ENCODE data around the gene LXN.
A peak's percentile ranks its signal among the peaks of the same experiment; 100 is the strongest.

Gene LXN

GRCh38 chr3:158644345-158644908, 28.0 kb downstream of the LXN start, which contains the start of gene GFM1:
Gene GFM1, plus strand, starts transcription at chr3:158644527. Its CDS starts 108 bp downstream, at chr3:158644635.
- no peak within 1 kb of the TSS for H3K27ac ChIP-seq (ENCODE audit: low read length)

GRCh38 chr3:158642474-158643210, 29.8 kb downstream of the LXN start:
- H3K27ac ChIP-seq (ENCODE audit: low read length), result no peak overlapping the region
- no peaks in the 10 kb centered on the region for H3K4me1 ChIP-seq (ENCODE audit: control insufficient read depth, insufficient read depth, low read length)
- H3K9me3 ChIP-seq (ENCODE audit: control insufficient read depth, insufficient read depth, low read length), result no peaks in the 10 kb centered on the region
- H3K36me3 ChIP-seq (ENCODE audit: control insufficient read depth, insufficient read depth, low read length), result peaks cover 3% of the 10 kb centered on the region; the same call in 1 of the 2 replicates
- H3K27me3 ChIP-seq (ENCODE audit: control insufficient read depth, insufficient read depth, low read length), result no peaks in the 10 kb centered on the region
- no CpG with 5 or more reads among the region's 6 CpGs for WGBS (ENCODE audit: insufficient coverage, insufficient read length)
- H3K4me3 ChIP-seq (ENCODE audit: low read length), result no peak overlapping the region
- DNase-seq (ENCODE audit: low read depth, low spot score), result no peak

More at GRCh38 chr3:158644345-158644908, 28.0 kb downstream of the LXN start, which contains the start of gene GFM1:
- H3K4me3 ChIP-seq (ENCODE audit: low read length), result peak within 1 kb of the TSS; percentile 100
- no peaks in the 10 kb centered on the region for H3K9me3 ChIP-seq (ENCODE audit: control insufficient read depth, insufficient read depth, low read length)
- peaks cover 3% of the 10 kb centered on the region; the same call in 1 of the 2 replicates for H3K36me3 ChIP-seq (ENCODE audit: control insufficient read depth, insufficient read depth, low read length)
- no peaks in the 10 kb centered on the region for H3K4me1 ChIP-seq (ENCODE audit: control insufficient read depth, insufficient read depth, low read length)
- peak; percentile 92 for DNase-seq (ENCODE audit: low read depth, low spot score)
- no peaks in the 10 kb centered on the region for H3K27me3 ChIP-seq (ENCODE audit: control insufficient read depth, insufficient read depth, low read length)
- no CpG with 5 or more reads among the region's 42 CpGs for WGBS (ENCODE audit: insufficient coverage, insufficient read length)

GRCh38 chr3:158642005-158642404, 30.4 kb downstream of the LXN start:
- Histone ChIP-seq H3K9me3 (ENCODE audit: control insufficient read depth, insufficient read depth, low read length) (no peaks in the 10 kb centered on the region), H3K36me3 (ENCODE audit: control insufficient read depth, insufficient read depth, low read length) (peaks cover 3% of the 10 kb centered on the region; the same call in 1 of the 2 replicates), H3K4me1 (ENCODE audit: control insufficient read depth, insufficient read depth, low read length) (no peaks in the 10 kb centered on the region), H3K27ac (ENCODE audit: low read length) (no peak overlapping the region), H3K27me3 (ENCODE audit: control insufficient read depth, insufficient read depth, low read length) (no peaks in the 10 kb centered on the region), H3K4me3 (ENCODE audit: low read length) (no peak overlapping the region)
- no peak for DNase-seq (ENCODE audit: low read depth, low spot score)
- WGBS (ENCODE audit: insufficient coverage, insufficient read length), result no CpG with 5 or more reads among the region's 7 CpGs

GRCh38 chr3:158640646-158641045, 31.8 kb downstream of the LXN start:
- no peak overlapping the region for H3K4me3 ChIP-seq (ENCODE audit: low read length)
- H3K27ac ChIP-seq (ENCODE audit: low read length), result no peak overlapping the region
- no peaks in the 10 kb centered on the region for H3K9me3 ChIP-seq (ENCODE audit: control insufficient read depth, insufficient read depth, low read length)
- no CpG with 5 or more reads among the region's 7 CpGs for WGBS (ENCODE audit: insufficient coverage, insufficient read length)
- H3K27me3 ChIP-seq (ENCODE audit: control insufficient read depth, insufficient read depth, low read length), result no peaks in the 10 kb centered on the region
- no peak for DNase-seq (ENCODE audit: low read depth, low spot score)
- no peaks in the 10 kb centered on the region for H3K4me1 ChIP-seq (ENCODE audit: control insufficient read depth, insufficient read depth, low read length)
- no peaks in the 10 kb centered on the region for H3K36me3 ChIP-seq (ENCODE audit: control insufficient read depth, insufficient read depth, low read length)

GRCh38 chr3:158631981-158632380, 40.5 kb downstream of the LXN start:
- Histone ChIP-seq H3K4me1 (ENCODE audit: control insufficient read depth, insufficient read depth, low read length) (peaks cover 3% of the 10 kb centered on the region; the same call in 1 of the 2 replicates), H3K27ac (ENCODE audit: low read length) (no peak overlapping the region), H3K36me3 (ENCODE audit: control insufficient read depth, insufficient read depth, low read length) (no peaks in the 10 kb centered on the region), H3K4me3 (ENCODE audit: low read length) (no peak overlapping the region), H3K9me3 (ENCODE audit: control insufficient read depth, insufficient read depth, low read length) (no peaks in the 10 kb centered on the region), H3K27me3 (ENCODE audit: control insufficient read depth, insufficient read depth, low read length) (no peaks in the 10 kb centered on the region)
- DNase-seq (ENCODE audit: low read depth, low spot score), result no peak

- Histone ChIP-seq H3K4me1 (ENCODE audit: control insufficient read depth, insufficient read depth, low read length) (no peaks in the 10 kb centered on the region), H3K36me3 (ENCODE audit: control insufficient read depth, insufficient read depth, low read length) (no peaks in the 10 kb centered on the region), H3K27me3 (ENCODE audit: control insufficient read depth, insufficient read depth, low read length) (no peaks in the 10 kb centered on the region), H3K4me3 (ENCODE audit: low read length) (no peak overlapping the region), H3K27ac (ENCODE audit: low read length) (no peak overlapping the region), H3K9me3 (ENCODE audit: control insufficient read depth, insufficient read depth, low read length) (no peaks in the 10 kb centered on the region)
- no CpG with 5 or more reads among the region's 1 CpG for WGBS (ENCODE audit: insufficient coverage, insufficient read length)
- DNase-seq (ENCODE audit: low read depth, low spot score), result no peak
Observed at GRCh38 chr3:158625881-158626280, 46.6 kb downstream of the LXN start.

DNA sequence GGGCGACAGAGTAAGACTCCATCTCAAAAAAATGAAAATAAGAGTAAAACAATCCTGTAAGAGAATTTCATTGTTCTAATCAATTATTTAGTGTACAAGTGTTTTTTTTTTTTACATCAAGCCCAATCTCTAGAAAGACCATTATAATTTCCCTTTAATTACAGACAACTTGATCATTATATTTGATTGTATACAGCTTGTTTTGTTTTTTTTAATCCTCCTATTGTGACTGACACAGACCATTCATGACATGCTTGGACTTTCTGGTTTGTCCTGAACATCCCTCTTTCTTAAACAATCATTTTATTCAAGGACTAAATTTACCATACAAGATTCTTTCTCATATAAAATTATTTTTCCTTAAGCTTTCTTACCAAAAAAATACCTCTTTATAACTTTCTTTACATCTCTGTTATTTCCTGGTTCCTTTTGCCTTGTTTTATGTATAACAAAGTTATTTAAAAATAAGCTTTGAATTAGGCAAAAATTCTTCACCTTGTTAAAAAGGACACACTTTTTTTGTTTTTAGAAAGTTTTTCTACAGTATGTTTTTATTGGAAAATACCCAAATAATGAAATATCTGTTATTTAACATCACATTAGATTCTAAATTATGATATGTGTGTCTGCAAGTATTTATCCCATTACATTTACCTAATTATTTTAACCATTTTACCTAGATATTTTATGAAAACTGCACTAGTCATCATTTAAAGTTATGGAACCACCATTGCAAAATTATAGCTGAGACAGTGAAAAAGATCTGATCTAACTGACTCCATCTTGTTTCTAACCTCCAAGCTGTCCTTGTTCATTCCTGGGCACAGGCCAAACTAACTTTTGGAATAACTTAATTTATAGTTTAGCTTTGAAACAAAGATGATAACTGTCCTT, 54.2 kb downstream of the LXN start:
- Histone ChIP-seq H3K27me3 (ENCODE audit: control insufficient read depth, insufficient read depth, low read length) (no peaks in the 10 kb centered on the region), H3K4me1 (ENCODE audit: control insufficient read depth, insufficient read depth, low read length) (no peaks in the 10 kb centered on the region), H3K4me3 (ENCODE audit: low read length) (no peak overlapping the region), H3K9me3 (ENCODE audit: control insufficient read depth, insufficient read depth, low read length) (peaks cover 1% of the 10 kb centered on the region; the same call in 1 of the 2 replicates), H3K36me3 (ENCODE audit: control insufficient read depth, insufficient read depth, low read length) (no peaks in the 10 kb centered on the region), H3K27ac (ENCODE audit: low read length) (no peak overlapping the region)
- WGBS (ENCODE audit: insufficient coverage, insufficient read length), result no CpG with 5 or more reads among the region's 1 CpG
- DNase-seq (ENCODE audit: low read depth, low spot score), result no peak

Measured in iPS DF 6.9 (cell line).